Neural cell (in vitro differentiated cells): ENCODE results near the gene RYR2. TPM values are rescaled to one million over a fixed set of nuclear protein-coding genes. Genes with fewer than 3 reads are reported as not detected.

Experiments used
- H2AFZ ChIP-seq: fragments of 200-600, 300-800 bp; sonication (generic), shearing (Covaris generic); 2 replicates; pipeline ENCODE4 v1.6.0; 2014; ENCODE audit warnings: low read depth, mild to moderate bottlenecking, antibody characterized with exemption, low read length, moderate library complexity
- H3F3A ChIP-seq: fragments of 200-600 bp; shearing (Covaris generic); 2 replicates; pipeline ENCODE4 v1.6.1; 2016; ENCODE audit warnings: mild to moderate bottlenecking, moderate library complexity, mixed read lengths, antibody characterized with exemption, low read length; ENCODE audit not compliant: insufficient read depth, poor library complexity, severe bottlenecking
- H3K27ac ChIP-seq: fragments of 200-600, 300-800 bp; sonication (generic), shearing (Covaris generic); 2 replicates; pipeline ENCODE4 v1.5.1; 2014; ENCODE audit warnings: mild to moderate bottlenecking, low read length, moderate library complexity
- H3K27me3 ChIP-seq: fragments of 300-800, 200-600 bp; sonication (generic), shearing (Covaris generic); 2 replicates; pipeline ENCODE4 v1.6.0; 2014; ENCODE audit warnings: mild to moderate bottlenecking, low read depth, low read length, moderate library complexity; ENCODE audit not compliant: insufficient read depth
- H3K36me3 ChIP-seq: fragments of 300-800, 200-600 bp; sonication (generic), shearing (Covaris generic); 2 replicates; pipeline ENCODE4 v1.5.1; 2014; ENCODE audit warnings: mild to moderate bottlenecking, antibody characterized with exemption, low read length, moderate library complexity; ENCODE audit not compliant: insufficient read depth
- H3K4me2 ChIP-seq: fragments of 300-800, 200-600 bp; sonication (generic), shearing (Covaris generic); 2 replicates; pipeline ENCODE4 v1.6.0; 2014; ENCODE audit warnings: mild to moderate bottlenecking, low read length
- H3K4me3 ChIP-seq: fragments of 300-800, 200-600 bp; sonication (generic), shearing (Covaris generic); 2 replicates; pipeline ENCODE4 v1.5.1; 2014; ENCODE audit warnings: mild to moderate bottlenecking, low read length, moderate library complexity
- H3K79me2 ChIP-seq: fragments of 200-600 bp; shearing (Covaris generic); replicated peaks from 2 replicates; pipeline ENCODE4 v1.6.0; 2014; ENCODE audit warnings: mild to moderate bottlenecking, low read length, moderate library complexity; ENCODE audit not compliant: insufficient read depth
- H3K9ac ChIP-seq: fragments of 300-800, 200-600 bp; sonication (generic), shearing (Covaris generic); 2 replicates; pipeline ENCODE4 v1.6.1; 2016; ENCODE audit warnings: mild to moderate bottlenecking, low read length, mixed read lengths
- H3K9me2 ChIP-seq: fragments of 200-600 bp; shearing (Covaris generic); 2 replicates; pipeline ENCODE4 v1.6.1; 2016; ENCODE audit warnings: mild to moderate bottlenecking, low read length, mixed read lengths; ENCODE audit not compliant: insufficient read depth
- H3K9me3 ChIP-seq: fragments of 200-600, 300-800 bp; sonication (generic), shearing (Covaris generic); 2 replicates; pipeline ENCODE4 v1.6.1; 2016; ENCODE audit warnings: mild to moderate bottlenecking, mixed run types, low read length, moderate library complexity, mixed read lengths
- H4K20me1 ChIP-seq: fragments of 200-600 bp; shearing (Covaris generic); 2 replicates; pipeline ENCODE4 v1.6.1; 2016; ENCODE audit warnings: mild to moderate bottlenecking, mixed run types; ENCODE audit not compliant: insufficient read depth
- EP300 ChIP-seq: fragments of 450-650 bp; conservative IDR thresholded peaks from 2 replicates; pipeline ENCODE4 v1.6.1; 2014; ENCODE audit warnings: antibody characterized with exemption, mild to moderate bottlenecking, moderate library complexity; ENCODE audit not compliant: poor library complexity, severe bottlenecking
- EZH2 ChIP-seq: fragments of 200-600, 300-800 bp; shearing (Covaris generic), sonication (generic); IDR thresholded peaks from 2 replicates; pipeline ENCODE4 v1.6.1; 2014; ENCODE audit warnings: antibody characterized with exemption, low read length, borderline replicate concordance, mild to moderate bottlenecking; ENCODE audit not compliant: insufficient read depth, poor library complexity, severe bottlenecking
- MXI1 ChIP-seq: fragments of 450-650 bp; conservative IDR thresholded peaks from 2 replicates; pipeline ENCODE4 v1.6.1; 2014; ENCODE audit warnings: antibody characterized with exemption, mild to moderate bottlenecking; ENCODE audit not compliant: poor library complexity, severe bottlenecking
- POLR2AphosphoS5 ChIP-seq: IDR thresholded peaks from 2 replicates; pipeline ENCODE4 v1.6.1; 2012
- RAD21 ChIP-seq: fragments of 450-650 bp; conservative IDR thresholded peaks from 2 replicates; pipeline ENCODE4 v1.6.1; 2014; ENCODE audit warnings: antibody characterized with exemption, mild to moderate bottlenecking, moderate library complexity
- SMC3 ChIP-seq: fragments of 450-650 bp; conservative IDR thresholded peaks from 2 replicates; pipeline ENCODE4 v1.6.1; 2014; ENCODE audit warnings: antibody characterized with exemption, mild to moderate bottlenecking, moderate library complexity; ENCODE audit not compliant: poor library complexity
- TAF1 ChIP-seq: IDR thresholded peaks from 2 replicates; pipeline ENCODE4 v1.6.1; 2012; ENCODE audit warnings: low read depth
- polyA plus RNA-seq: library from polyadenylated mRNA; depleted of rRNA; stranded (reverse); fragments of >200 nt; gene quantifications from 2 replicates; pipeline ENCODE4 v1.2.3, GENCODE V29; 2014
- TF ChIP-seq, protein P1 (sequence below): fragments of 450-650 bp; IDR thresholded peaks from 2 replicates; pipeline ENCODE4 v1.5.1; 2014; ENCODE audit warnings: antibody characterized with exemption, mild to moderate bottlenecking, moderate library complexity; ENCODE audit not compliant: poor library complexity, severe bottlenecking
- TF ChIP-seq, protein P2 (sequence below): IDR thresholded peaks from 2 replicates; pipeline ENCODE4 v1.6.1; 2012; ENCODE audit warnings: borderline replicate concordance

RYR2 gene
- polyA plus RNA-seq, 1 donor from 2014 or later = 3.8 TPM

DNA sequence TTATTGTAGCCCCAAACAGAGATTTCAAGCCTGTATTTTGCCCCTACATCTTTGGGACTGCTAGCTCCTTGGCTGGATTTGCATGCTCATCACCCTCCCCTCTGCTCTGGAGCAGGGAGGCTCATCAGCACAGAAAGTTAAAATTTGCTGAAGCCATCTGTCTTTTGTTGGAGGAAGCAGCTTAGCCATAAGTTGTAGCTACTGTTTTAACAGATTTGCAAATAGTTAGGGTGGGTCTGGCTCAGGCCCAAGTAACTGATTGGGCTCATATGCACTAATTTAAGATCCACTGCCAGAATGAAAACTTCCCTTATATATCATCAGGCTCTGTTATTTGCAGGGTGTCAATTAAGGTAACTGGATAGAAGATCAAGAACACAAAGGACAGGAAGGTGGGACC lies 541.8 kb downstream of the RYR2 start:
- no peaks in the 10 kb centered on the region for H3K9me3 ChIP-seq
- TF ChIP-seq, protein P1, sequence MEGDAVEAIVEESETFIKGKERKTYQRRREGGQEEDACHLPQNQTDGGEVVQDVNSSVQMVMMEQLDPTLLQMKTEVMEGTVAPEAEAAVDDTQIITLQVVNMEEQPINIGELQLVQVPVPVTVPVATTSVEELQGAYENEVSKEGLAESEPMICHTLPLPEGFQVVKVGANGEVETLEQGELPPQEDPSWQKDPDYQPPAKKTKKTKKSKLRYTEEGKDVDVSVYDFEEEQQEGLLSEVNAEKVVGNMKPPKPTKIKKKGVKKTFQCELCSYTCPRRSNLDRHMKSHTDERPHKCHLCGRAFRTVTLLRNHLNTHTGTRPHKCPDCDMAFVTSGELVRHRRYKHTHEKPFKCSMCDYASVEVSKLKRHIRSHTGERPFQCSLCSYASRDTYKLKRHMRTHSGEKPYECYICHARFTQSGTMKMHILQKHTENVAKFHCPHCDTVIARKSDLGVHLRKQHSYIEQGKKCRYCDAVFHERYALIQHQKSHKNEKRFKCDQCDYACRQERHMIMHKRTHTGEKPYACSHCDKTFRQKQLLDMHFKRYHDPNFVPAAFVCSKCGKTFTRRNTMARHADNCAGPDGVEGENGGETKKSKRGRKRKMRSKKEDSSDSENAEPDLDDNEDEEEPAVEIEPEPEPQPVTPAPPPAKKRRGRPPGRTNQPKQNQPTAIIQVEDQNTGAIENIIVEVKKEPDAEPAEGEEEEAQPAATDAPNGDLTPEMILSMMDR = no peak
- no peaks in the 10 kb centered on the region for H3K9me2 ChIP-seq
- no peak overlapping the region for H3K9ac ChIP-seq
- no peaks in the 10 kb centered on the region for H3K27me3 ChIP-seq
- H3K79me2 ChIP-seq = no peaks in the 10 kb centered on the region
- no peaks in the 10 kb centered on the region for H4K20me1 ChIP-seq
- H3K36me3 ChIP-seq = no peaks in the 10 kb centered on the region
- no peak overlapping the region for H2AFZ ChIP-seq
- no peaks in the 10 kb centered on the region for H3F3A ChIP-seq
- H3K4me3 ChIP-seq = no peak overlapping the region
- no peak overlapping the region for H3K27ac ChIP-seq
- H3K4me2 ChIP-seq = no peak overlapping the region

DNA sequence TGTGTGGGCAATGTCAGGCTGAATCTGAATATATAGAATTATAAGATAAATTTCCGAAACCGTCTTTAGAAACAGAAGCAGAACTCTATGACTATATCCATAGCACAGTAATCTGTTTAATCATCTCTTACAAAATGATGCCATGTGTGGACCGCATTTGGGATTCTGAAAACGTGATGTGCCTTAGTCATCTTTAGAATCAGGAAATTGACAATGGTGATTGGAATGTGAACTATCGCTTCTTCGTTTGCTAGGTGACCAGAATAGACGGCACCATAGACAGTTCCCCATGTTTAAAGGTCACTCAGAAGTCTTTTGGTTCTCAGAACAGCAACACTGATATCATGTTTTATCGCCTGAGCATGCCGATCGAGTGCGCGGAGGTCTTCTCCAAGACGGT lies 548.4 kb downstream of the RYR2 start:
- H3K9ac ChIP-seq = no peak overlapping the region
- H3K9me3 ChIP-seq = no peaks in the 10 kb centered on the region
- no peak overlapping the region for H3K27ac ChIP-seq
- H3K9me2 ChIP-seq = no peaks in the 10 kb centered on the region
- no peaks in the 10 kb centered on the region for H3F3A ChIP-seq
- no peaks in the 10 kb centered on the region for H3K27me3 ChIP-seq
- no peak overlapping the region for H3K4me2 ChIP-seq
- TF ChIP-seq, protein P2, sequence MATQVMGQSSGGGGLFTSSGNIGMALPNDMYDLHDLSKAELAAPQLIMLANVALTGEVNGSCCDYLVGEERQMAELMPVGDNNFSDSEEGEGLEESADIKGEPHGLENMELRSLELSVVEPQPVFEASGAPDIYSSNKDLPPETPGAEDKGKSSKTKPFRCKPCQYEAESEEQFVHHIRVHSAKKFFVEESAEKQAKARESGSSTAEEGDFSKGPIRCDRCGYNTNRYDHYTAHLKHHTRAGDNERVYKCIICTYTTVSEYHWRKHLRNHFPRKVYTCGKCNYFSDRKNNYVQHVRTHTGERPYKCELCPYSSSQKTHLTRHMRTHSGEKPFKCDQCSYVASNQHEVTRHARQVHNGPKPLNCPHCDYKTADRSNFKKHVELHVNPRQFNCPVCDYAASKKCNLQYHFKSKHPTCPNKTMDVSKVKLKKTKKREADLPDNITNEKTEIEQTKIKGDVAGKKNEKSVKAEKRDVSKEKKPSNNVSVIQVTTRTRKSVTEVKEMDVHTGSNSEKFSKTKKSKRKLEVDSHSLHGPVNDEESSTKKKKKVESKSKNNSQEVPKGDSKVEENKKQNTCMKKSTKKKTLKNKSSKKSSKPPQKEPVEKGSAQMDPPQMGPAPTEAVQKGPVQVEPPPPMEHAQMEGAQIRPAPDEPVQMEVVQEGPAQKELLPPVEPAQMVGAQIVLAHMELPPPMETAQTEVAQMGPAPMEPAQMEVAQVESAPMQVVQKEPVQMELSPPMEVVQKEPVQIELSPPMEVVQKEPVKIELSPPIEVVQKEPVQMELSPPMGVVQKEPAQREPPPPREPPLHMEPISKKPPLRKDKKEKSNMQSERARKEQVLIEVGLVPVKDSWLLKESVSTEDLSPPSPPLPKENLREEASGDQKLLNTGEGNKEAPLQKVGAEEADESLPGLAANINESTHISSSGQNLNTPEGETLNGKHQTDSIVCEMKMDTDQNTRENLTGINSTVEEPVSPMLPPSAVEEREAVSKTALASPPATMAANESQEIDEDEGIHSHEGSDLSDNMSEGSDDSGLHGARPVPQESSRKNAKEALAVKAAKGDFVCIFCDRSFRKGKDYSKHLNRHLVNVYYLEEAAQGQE = no peak
- TF ChIP-seq TAF1 (no peak), POLR2AphosphoS5 (no peak), EP300 (no peak), MXI1 (no peak), RAD21 (no peak), SMC3 (no peak), EZH2 (no peak)
- TF ChIP-seq, protein P1 = no peak
- H2AFZ ChIP-seq = no peak overlapping the region
- H3K4me3 ChIP-seq = no peak overlapping the region
- H3K36me3 ChIP-seq = no peaks in the 10 kb centered on the region
- no peaks in the 10 kb centered on the region for H3K79me2 ChIP-seq
- no peaks in the 10 kb centered on the region for H4K20me1 ChIP-seq
